Memory B cell (primary cell): Measurements from ENCODE around the gene LITAF.
"Not testable (repeated sequence)": the region's sequence is repeated elsewhere in the genome, so short reads cannot be mapped to it uniquely, and the experiment has no call there.

Experiments used
- ATAC-seq: fragments of 150-1000 bp; cut with Tn5 transposase; 2 replicates; pipeline ENCODE4 v1.10.0; 2021; ENCODE audit warnings: low read depth, mild to moderate bottlenecking, moderate library complexity
- DNase-seq, 2 donors: peaks; one replicate each; pipeline ENCODE4 v3.0.0; 2022; ENCODE audit warnings: low spot score in 2 of 2
- H3K27ac Mint-ChIP-seq: one replicate; pipeline ENCODE4 v1.8.0; 2022; ENCODE audit warnings: mild to moderate bottlenecking, moderate library complexity, mixed read lengths
- H3K27me3 Mint-ChIP-seq: one replicate; pipeline ENCODE4 v1.8.0; 2022; ENCODE audit warnings: mixed read lengths
- H3K36me3 Mint-ChIP-seq: one replicate; pipeline ENCODE4 v1.8.0; 2022; ENCODE audit warnings: mild to moderate bottlenecking, mixed read lengths
- H3K4me1 Mint-ChIP-seq: one replicate; pipeline ENCODE4 v1.8.0; 2022; ENCODE audit warnings: mixed read lengths
- H3K4me3 Mint-ChIP-seq: one replicate; pipeline ENCODE4 v1.8.0; 2022; ENCODE audit warnings: mild to moderate bottlenecking, moderate library complexity, mixed read lengths
- H3K9me3 Mint-ChIP-seq: one replicate; pipeline ENCODE4 v1.8.0; 2022; ENCODE audit warnings: mixed read lengths

The LITAF gene

GRCh38 chr16:11601425-11601824 lies 14.7 kb upstream of the LITAF start:
- Mint-ChIP-seq H3K36me3 (no peaks in the 10 kb centered on the region), H3K4me1 (peaks cover 8% of the 10 kb centered on the region), H3K27me3 (peaks cover 1% of the 10 kb centered on the region), H3K4me3 (no peak overlapping the region), H3K27ac (no peak overlapping the region), H3K9me3 (no peaks in the 10 kb centered on the region)
- DNase-seq = no peak
- no peak for ATAC-seq

GRCh38 chr16:11599579-11599978 lies 12.9 kb upstream of the LITAF start:
- H3K27me3 Mint-ChIP-seq = peaks cover 1% of the 10 kb centered on the region
- H3K9me3 Mint-ChIP-seq = no peaks in the 10 kb centered on the region
- H3K4me3 Mint-ChIP-seq = no peak overlapping the region
- no peaks in the 10 kb centered on the region for H3K36me3 Mint-ChIP-seq
- DNase-seq = no peak
- peaks cover 8% of the 10 kb centered on the region for H3K4me1 Mint-ChIP-seq
- H3K27ac Mint-ChIP-seq = no peak overlapping the region
- ATAC-seq = no peak

- peaks cover 8% of the 10 kb centered on the region for H3K4me1 Mint-ChIP-seq
- H3K9me3 Mint-ChIP-seq = no peaks in the 10 kb centered on the region
- H3K27ac Mint-ChIP-seq = no peak overlapping the region
- H3K4me3 Mint-ChIP-seq = no peak overlapping the region
- ATAC-seq (no peak), DNase-seq (no peak)
- H3K36me3 Mint-ChIP-seq = no peaks in the 10 kb centered on the region
- peaks cover 1% of the 10 kb centered on the region for H3K27me3 Mint-ChIP-seq
These were observed 10.7 kb upstream of the LITAF start for GRCh38 chr16:11597235-11598095.

- Mint-ChIP-seq H3K9me3 (no peaks in the 10 kb centered on the region), H3K4me3 (no peak overlapping the region), H3K36me3 (no peaks in the 10 kb centered on the region), H3K27me3 (peaks cover 1% of the 10 kb centered on the region), H3K4me1 (peaks cover 5% of the 10 kb centered on the region), H3K27ac (no peak overlapping the region)
- no peak for DNase-seq
- ATAC-seq = no peak
These were observed 10.0 kb upstream of the LITAF start for GRCh38 chr16:11596572-11597226.

- no peak for ATAC-seq
- Mint-ChIP-seq H3K9me3 (no peaks in the 10 kb centered on the region), H3K36me3 (no peaks in the 10 kb centered on the region), H3K27me3 (no peaks in the 10 kb centered on the region), H3K27ac (no peak overlapping the region), H3K4me3 (no peak overlapping the region), H3K4me1 (peaks cover 6% of the 10 kb centered on the region)
- DNase-seq = no peak
These were observed 6.9 kb upstream of the LITAF start for GRCh38 chr16:11593581-11593980.

GRCh38 chr16:11593076-11593475 lies 6.4 kb upstream of the LITAF start:
- not testable (repeated sequence) for H3K4me3 Mint-ChIP-seq, DNase-seq, H3K27ac Mint-ChIP-seq, H3K4me1 Mint-ChIP-seq, H3K36me3 Mint-ChIP-seq, H3K9me3 Mint-ChIP-seq, ATAC-seq, H3K27me3 Mint-ChIP-seq

- H3K4me1 Mint-ChIP-seq, H3K9me3 Mint-ChIP-seq, ATAC-seq, DNase-seq, H3K27ac Mint-ChIP-seq, H3K27me3 Mint-ChIP-seq, H3K36me3 Mint-ChIP-seq, H3K4me3 Mint-ChIP-seq: not testable (repeated sequence)
These were observed 4.9 kb upstream of the LITAF start for GRCh38 chr16:11591630-11592029.

- no peak overlapping the region for H3K4me3 Mint-ChIP-seq
These were observed 2.5 kb upstream of the LITAF start for GRCh38 chr16:11589198-11589550.

GRCh38 chr16:11588321-11589197 lies 1.8 kb upstream of the LITAF start:
- ATAC-seq (no peak), DNase-seq (no peak)
- Mint-ChIP-seq H3K27me3 (no peaks in the 10 kb centered on the region), H3K4me3 (no peak overlapping the region), H3K36me3 (peaks cover 2% of the 10 kb centered on the region), H3K4me1 (peaks cover 30% of the 10 kb centered on the region), H3K9me3 (no peaks in the 10 kb centered on the region), H3K27ac (no peak overlapping the region)

More at GRCh38 chr16:11589198-11589550, 2.5 kb upstream of the LITAF start:
- Mint-ChIP-seq H3K36me3 (peaks cover 2% of the 10 kb centered on the region), H3K27ac (no peak overlapping the region), H3K27me3 (no peaks in the 10 kb centered on the region), H3K9me3 (no peaks in the 10 kb centered on the region), H3K4me1 (peaks cover 24% of the 10 kb centered on the region)
- DNase-seq (no peak), ATAC-seq (no peak)

GRCh38 chr16:11587643-11588247 lies 1.0 kb upstream of the LITAF start:
- Mint-ChIP-seq H3K4me1 (peaks cover 34% of the 10 kb centered on the region), H3K36me3 (peaks cover 2% of the 10 kb centered on the region), H3K27ac (peak overlapping the region; percentile 99), H3K27me3 (no peaks in the 10 kb centered on the region), H3K4me3 (peak overlapping the region; percentile 98), H3K9me3 (no peaks in the 10 kb centered on the region)
- no peak for DNase-seq
- ATAC-seq = no peak

GRCh38 chr16:11586378-11586855 lies 302 bp downstream of the LITAF start:
- H3K4me3 Mint-ChIP-seq = peak overlapping the region; percentile 93
- peak overlapping the region; percentile 91 for H3K27ac Mint-ChIP-seq
- peaks cover 2% of the 10 kb centered on the region for H3K36me3 Mint-ChIP-seq
- no peaks in the 10 kb centered on the region for H3K27me3 Mint-ChIP-seq
- peaks cover 45% of the 10 kb centered on the region for H3K4me1 Mint-ChIP-seq
- no peaks in the 10 kb centered on the region for H3K9me3 Mint-ChIP-seq
- ATAC-seq (peak; percentile 22), DNase-seq (peak; percentile 44 to 49)

GRCh38 chr16:11585460-11586377 lies 1.0 kb downstream of the LITAF start:
- peak in 1 of 2 donors; percentile 32 for DNase-seq
- Mint-ChIP-seq H3K4me1 (peaks cover 50% of the 10 kb centered on the region), H3K9me3 (no peaks in the 10 kb centered on the region)

More at GRCh38 chr16:11585460-11586377, 1.0 kb downstream of the LITAF start:
- peak overlapping the region; percentile 93 for H3K4me3 Mint-ChIP-seq
- H3K36me3 Mint-ChIP-seq = peaks cover 5% of the 10 kb centered on the region
- peak overlapping the region; percentile 91 for H3K27ac Mint-ChIP-seq
- H3K27me3 Mint-ChIP-seq = no peaks in the 10 kb centered on the region
- ATAC-seq = peak; percentile 19
